Fibroblast of mammary gland (primary cell): ENCODE results near the gene PPRC1.
A peak's percentile ranks its signal among the peaks of the same experiment; 100 is the strongest.

Experiments
- DNase-seq: peaks from one replicate; pipeline ENCODE4 v3.0.0-alpha.2; 2010; ENCODE audit warnings: low read depth
- H3K4me3 ChIP-seq: 2 replicates; pipeline ENCODE4 v1.5.1; 2011; ENCODE audit warnings: low read depth, mild to moderate bottlenecking, low read length, moderate library complexity; ENCODE audit not compliant: control insufficient read depth
- TF ChIP-seq, protein P1 (sequence below): conservative IDR thresholded peaks from 2 replicates; pipeline ENCODE4 v1.5.1; 2011; ENCODE audit warnings: low read depth, low read length, inconsistent platforms; ENCODE audit not compliant: control insufficient read depth, insufficient read depth

Gene PPRC1

DNA sequence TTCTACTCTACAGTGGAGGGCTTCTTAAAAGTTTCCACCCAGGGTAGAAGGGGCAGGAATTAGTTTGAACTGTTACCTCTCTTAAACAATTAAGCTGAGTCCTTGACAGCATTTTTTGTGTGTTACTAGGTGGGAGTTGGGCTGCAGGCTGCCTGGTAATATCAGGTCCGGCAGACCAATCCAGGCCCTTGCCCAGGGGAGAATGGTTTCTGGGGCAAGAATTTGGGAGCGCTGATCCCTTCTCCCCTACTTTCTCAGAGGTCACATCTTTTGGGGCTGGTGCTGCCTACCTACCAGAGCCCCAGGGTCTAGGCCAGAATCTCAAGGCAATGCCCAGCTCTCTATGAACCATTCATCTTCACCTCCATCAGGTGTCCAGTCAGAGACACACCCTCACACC is 1.6 kb downstream of the PPRC1 start:
- no peak for DNase-seq
- TF ChIP-seq, protein P1, sequence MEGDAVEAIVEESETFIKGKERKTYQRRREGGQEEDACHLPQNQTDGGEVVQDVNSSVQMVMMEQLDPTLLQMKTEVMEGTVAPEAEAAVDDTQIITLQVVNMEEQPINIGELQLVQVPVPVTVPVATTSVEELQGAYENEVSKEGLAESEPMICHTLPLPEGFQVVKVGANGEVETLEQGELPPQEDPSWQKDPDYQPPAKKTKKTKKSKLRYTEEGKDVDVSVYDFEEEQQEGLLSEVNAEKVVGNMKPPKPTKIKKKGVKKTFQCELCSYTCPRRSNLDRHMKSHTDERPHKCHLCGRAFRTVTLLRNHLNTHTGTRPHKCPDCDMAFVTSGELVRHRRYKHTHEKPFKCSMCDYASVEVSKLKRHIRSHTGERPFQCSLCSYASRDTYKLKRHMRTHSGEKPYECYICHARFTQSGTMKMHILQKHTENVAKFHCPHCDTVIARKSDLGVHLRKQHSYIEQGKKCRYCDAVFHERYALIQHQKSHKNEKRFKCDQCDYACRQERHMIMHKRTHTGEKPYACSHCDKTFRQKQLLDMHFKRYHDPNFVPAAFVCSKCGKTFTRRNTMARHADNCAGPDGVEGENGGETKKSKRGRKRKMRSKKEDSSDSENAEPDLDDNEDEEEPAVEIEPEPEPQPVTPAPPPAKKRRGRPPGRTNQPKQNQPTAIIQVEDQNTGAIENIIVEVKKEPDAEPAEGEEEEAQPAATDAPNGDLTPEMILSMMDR: no peak
- H3K4me3 ChIP-seq: peak overlapping the region; percentile 97

DNA sequence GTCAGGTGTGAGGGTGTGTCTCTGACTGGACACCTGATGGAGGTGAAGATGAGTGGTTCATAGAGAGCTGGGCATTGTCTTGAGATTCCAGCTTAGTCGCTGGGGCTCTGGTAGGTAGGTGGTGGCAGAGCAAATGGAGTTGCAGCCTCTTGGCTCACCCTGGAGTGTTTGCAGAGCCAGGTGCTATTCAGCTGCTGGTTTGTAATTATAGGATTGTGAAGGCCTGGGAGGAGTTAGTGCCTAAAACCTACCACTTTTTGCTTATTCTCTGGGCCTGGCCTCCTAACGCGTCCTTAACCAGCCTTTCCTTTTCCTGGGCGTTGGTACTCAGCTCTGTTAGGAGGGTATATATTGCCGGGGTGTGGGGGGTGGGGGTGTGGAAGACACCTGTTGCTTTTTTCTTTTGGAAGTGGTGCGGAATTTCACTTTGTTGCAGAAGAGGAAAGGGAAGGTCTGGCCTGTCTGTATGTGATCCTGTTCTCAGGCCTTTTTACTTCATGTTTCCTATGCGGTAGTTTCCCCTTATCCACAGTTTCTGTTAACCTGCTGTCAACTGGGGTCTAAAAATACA is 3.2 kb downstream of the PPRC1 start:
- TF ChIP-seq, protein P1: no peak
- no peak for DNase-seq
- H3K4me3 ChIP-seq: no peak overlapping the region

DNA sequence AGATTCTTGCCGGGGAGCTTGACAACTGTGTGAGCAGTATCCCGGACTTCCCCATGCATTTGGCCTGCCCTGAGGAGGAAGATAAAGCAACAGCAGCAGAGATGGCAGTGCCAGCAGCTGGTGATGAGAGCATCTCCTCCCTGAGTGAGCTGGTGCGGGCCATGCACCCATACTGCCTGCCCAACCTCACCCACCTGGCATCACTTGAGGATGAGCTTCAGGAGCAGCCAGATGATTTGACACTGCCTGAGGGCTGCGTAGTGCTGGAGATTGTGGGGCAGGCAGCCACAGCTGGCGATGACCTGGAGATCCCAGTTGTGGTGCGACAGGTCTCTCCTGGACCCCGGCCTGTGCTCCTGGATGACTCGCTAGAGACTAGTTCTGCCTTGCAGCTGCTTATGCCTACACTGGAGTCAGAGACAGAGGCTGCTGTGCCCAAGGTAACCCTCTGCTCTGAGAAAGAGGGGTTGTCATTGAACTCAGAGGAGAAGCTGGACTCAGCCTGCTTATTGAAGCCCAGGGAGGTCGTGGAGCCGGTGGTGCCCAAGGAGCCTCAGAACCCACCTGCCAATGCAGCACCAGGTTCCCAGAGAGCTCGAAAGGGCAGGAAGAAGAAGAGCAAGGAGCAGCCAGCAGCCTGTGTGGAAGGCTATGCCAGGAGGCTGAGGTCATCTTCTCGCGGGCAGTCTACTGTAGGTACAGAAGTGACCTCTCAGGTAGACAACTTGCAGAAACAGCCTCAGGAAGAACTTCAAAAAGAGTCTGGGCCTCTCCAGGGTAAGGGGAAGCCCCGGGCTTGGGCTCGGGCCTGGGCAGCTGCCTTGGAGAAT is 6.7 kb downstream of the PPRC1 start:
- no peak for DNase-seq
- H3K4me3 ChIP-seq: no peak overlapping the region
- TF ChIP-seq, protein P1: no peak

DNA sequence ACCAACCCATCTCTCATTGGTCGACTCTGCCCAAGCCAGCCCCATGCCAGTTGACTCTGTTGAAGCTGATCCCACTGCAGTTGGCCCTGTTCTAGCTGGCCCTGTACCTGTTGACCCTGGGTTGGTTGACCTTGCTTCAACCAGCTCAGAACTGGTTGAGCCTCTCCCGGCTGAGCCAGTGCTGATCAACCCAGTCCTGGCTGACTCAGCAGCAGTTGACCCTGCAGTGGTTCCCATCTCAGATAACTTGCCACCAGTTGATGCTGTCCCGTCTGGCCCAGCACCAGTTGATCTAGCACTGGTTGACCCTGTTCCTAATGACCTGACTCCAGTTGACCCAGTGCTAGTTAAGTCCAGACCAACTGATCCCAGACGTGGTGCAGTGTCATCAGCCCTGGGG is 7.4 kb downstream of the PPRC1 start:
- DNase-seq: no peak
- no peak overlapping the region for H3K4me3 ChIP-seq
- TF ChIP-seq, protein P1: no peak

DNA sequence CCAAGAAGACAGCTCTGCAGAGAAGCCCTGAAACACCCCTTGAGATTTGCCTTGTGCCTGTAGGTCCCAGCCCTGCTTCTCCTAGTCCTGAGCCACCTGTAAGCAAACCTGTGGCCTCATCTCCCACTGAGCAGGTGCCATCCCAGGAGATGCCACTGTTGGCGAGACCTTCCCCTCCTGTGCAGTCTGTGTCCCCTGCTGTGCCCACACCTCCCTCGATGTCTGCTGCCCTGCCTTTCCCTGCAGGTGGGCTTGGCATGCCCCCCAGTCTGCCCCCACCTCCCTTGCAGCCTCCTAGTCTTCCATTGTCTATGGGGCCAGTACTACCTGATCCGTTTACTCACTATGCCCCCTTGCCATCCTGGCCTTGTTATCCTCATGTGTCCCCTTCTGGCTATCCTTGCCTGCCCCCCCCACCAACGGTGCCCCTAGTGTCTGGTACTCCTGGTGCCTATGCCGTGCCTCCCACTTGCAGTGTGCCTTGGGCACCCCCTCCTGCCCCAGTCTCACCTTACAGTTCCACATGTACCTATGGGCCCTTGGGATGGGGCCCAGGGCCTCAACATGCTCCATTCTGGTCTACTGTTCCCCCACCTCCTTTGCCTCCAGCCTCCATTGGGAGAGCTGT is 8.2 kb downstream of the PPRC1 start:
- H3K4me3 ChIP-seq: no peak overlapping the region
- TF ChIP-seq, protein P1: no peak
- DNase-seq: no peak

DNA sequence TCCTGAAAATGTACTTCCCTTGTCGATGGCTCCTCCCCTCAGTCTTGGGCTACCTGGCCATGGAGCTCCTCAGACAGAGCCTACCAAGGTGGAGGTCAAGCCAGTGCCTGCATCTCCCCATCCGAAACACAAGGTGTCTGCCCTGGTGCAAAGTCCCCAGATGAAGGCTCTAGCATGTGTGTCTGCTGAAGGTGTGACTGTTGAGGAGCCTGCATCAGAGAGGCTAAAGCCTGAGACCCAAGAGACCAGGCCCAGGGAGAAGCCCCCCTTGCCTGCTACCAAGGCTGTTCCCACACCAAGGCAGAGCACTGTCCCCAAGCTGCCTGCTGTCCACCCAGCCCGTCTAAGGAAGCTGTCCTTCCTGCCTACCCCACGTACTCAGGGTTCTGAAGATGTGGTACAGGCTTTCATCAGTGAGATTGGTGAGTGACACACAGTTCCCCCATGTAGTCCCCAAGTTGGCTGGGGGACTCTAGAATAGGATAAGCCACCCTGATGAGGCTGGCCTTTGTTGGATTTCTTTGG is 8.8 kb downstream of the PPRC1 start:
- no peak overlapping the region for H3K4me3 ChIP-seq
- TF ChIP-seq, protein P1: no peak
- DNase-seq: no peak
